GM19025 (cell line): ENCODE results near the gene NTN4.
"Not testable (repeated sequence)": the region's sequence is repeated elsewhere in the genome, so short reads cannot be mapped to it uniquely, and the experiment has no call there.

Experiments
- ATAC-seq: cut with Tn5 transposase; IDR thresholded peaks from one replicate; pipeline ENCODE4 v1.9.1; 2021; ENCODE audit warnings: mild to moderate bottlenecking, low read depth, moderate library complexity; ENCODE audit not compliant: unreplicated experiment

The NTN4 gene

GRCh38 chr12:95759718-95760117 lies 30.8 kb downstream of the NTN4 start:
- ATAC-seq, result no peak

GRCh38 chr12:95759039-95759438 lies 31.5 kb downstream of the NTN4 start:
- ATAC-seq, result no peak

GRCh38 chr12:95756362-95756761 lies 34.2 kb downstream of the NTN4 start:
- ATAC-seq, result no peak

- no peak for ATAC-seq
These were observed 35.2 kb downstream of the NTN4 start for GRCh38 chr12:95755261-95755865.

- ATAC-seq, result not testable (repeated sequence)
These were observed 44.5 kb downstream of the NTN4 start for GRCh38 chr12:95746062-95746461.

- no peak for ATAC-seq
These were observed 48.0 kb downstream of the NTN4 start for GRCh38 chr12:95742586-95742985.

GRCh38 chr12:95741635-95742034 lies 48.9 kb downstream of the NTN4 start:
- ATAC-seq, result no peak

GRCh38 chr12:95740751-95741150 lies 49.8 kb downstream of the NTN4 start:
- ATAC-seq, result no peak

GRCh38 chr12:95739561-95740313 lies 50.8 kb downstream of the NTN4 start:
- no peak for ATAC-seq

GRCh38 chr12:95738024-95738611 lies 52.4 kb downstream of the NTN4 start:
- no peak for ATAC-seq

GRCh38 chr12:95736631-95737030 lies 53.9 kb downstream of the NTN4 start:
- no peak for ATAC-seq

GRCh38 chr12:95735728-95736127 lies 54.8 kb downstream of the NTN4 start:
- ATAC-seq, result not testable (repeated sequence)

GRCh38 chr12:95733141-95733825 lies 57.3 kb downstream of the NTN4 start:
- ATAC-seq, result no peak

- ATAC-seq, result no peak
These were observed 59.0 kb downstream of the NTN4 start for GRCh38 chr12:95731519-95731958.

- ATAC-seq, result no peak
These were observed 60.1 kb downstream of the NTN4 start for GRCh38 chr12:95730457-95730856.

GRCh38 chr12:95726903-95727302 lies 63.7 kb downstream of the NTN4 start:
- ATAC-seq, result no peak

- no peak for ATAC-seq
These were observed 65.8 kb downstream of the NTN4 start for GRCh38 chr12:95724767-95725166.

- no peak for ATAC-seq
These were observed 66.7 kb downstream of the NTN4 start for GRCh38 chr12:95723693-95724384.

GRCh38 chr12:95721320-95721719 lies 69.2 kb downstream of the NTN4 start:
- no peak for ATAC-seq

GRCh38 chr12:95720146-95720545 lies 70.4 kb downstream of the NTN4 start:
- ATAC-seq, result no peak

GRCh38 chr12:95718772-95719171 lies 71.8 kb downstream of the NTN4 start:
- no peak for ATAC-seq
